GM21529 (cell line): ENCODE measurements around the gene RELL1.

Experiments
- ATAC-seq: cut with Tn5 transposase; IDR thresholded peaks from one replicate; pipeline ENCODE4 v1.9.1; 2021; ENCODE audit not compliant: unreplicated experiment

The RELL1 gene

GRCh38 chr4:37667197-37668100 lies 18.7 kb downstream of the RELL1 start:
- ATAC-seq, result peak; percentile 23

GRCh38 chr4:37666625-37667071 lies 19.5 kb downstream of the RELL1 start:
- ATAC-seq, result peak; percentile 52

DNA sequence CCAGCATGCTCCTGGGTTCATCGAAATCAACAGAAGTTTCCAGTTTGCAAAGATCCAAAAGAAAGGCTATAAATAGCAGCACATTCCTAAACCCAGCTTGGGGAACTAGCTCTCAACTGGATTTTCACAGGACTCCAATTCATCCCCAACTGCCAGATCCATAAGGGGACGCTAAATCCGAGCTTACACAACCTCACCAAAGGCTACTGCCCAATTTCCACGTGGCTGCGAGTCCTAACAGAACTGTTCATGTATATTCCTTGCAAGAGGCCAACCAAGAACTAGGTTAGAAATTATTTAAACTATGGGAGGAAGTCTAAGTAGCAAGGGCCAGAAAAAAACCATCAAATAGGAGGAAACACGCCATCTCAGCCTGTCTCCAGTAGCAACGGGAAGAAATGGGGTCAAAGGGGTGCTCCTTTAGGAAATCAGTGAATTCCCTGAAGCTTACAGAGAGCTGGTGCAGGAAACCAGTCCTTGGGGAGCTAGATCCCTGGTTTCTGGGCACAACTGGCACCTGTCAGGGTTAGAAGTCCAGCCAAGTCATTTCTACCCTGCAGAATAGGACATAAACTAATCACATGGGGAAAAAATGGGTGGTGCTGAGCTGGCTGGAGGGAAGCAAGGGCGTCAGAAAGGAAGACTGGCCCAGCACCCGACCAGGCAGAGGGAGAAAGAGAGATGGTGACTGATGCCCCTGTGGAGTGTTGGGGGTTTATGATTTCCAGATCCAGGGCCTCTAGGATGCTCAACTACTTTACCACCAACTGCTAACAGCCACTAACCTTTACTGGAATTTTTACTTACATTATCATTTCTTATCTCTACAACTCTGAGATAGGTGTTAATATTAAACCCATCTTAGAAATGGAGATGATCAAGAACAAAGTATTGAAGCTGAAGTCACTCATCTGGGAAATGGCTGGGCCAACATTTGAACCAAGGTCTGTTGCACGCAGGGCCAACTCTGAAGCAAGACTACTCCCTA lies 20.5 kb downstream of the RELL1 start:
- ATAC-seq, result no peak

- ATAC-seq, result no peak
Observed at GRCh38 chr4:37664696-37665095, 21.5 kb downstream of the RELL1 start.

DNA sequence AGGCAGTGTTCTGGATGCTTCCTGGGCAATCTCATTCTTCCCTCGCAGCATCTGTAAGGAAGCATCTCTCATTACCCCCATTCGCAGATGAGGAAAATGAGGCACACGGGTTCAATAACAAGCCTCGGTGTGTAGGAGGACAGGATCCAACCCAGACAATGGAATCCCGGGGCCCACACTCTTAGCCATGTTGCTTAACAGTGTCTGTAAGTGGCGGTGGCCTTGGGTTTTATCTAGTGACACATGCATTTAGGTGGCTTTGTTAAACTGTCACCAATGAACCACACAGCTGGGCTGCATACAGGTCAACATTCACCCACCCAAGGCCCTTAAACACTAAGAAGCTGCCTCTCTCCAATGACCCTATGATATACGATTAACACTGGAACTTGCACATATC lies 22.6 kb downstream of the RELL1 start:
- ATAC-seq, result no peak

DNA sequence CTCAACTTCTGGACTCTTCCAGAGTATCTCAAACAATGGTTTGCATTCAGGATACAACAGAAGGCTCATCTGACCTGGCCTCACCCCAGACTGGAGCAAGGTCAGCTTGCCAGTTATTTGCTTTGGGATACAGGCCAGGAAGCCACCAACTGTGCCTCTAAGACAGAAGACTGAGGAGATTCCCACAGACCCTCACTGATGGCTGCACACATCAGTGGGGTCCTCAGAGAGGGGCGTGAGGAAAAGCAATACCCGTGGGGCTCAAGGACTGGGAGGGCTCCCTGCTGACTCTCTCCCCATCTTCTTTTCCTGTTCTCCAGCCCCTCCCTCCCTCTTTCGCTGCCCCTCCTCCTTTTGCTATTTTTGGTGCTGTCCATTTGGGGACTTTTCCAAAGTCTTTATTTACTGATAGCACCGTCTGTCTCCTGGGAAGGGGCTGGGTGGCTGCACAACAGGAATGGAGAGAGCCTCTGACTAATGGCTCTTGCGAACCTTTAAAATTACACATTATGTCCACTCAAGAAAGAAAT lies 23.2 kb downstream of the RELL1 start:
- no peak for ATAC-seq

DNA sequence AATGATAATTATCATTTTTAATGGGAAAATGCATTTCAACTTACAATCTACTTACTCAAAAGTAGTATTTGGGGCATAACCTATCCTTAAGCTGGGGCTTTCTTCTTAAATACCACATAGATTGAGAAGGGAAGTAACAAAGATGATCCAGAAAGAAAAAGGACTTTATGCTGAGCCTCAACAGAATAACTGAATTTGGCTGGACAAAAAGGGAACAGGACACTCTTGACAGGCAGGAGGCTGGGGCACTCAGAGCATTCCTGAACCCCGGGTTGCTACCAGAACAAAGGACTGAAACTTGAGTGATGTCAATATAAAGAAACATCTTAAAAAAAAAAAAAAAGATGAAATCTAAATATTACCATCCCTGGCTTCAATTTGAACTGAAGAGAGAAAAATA lies 23.9 kb downstream of the RELL1 start:
- ATAC-seq, result no peak

DNA sequence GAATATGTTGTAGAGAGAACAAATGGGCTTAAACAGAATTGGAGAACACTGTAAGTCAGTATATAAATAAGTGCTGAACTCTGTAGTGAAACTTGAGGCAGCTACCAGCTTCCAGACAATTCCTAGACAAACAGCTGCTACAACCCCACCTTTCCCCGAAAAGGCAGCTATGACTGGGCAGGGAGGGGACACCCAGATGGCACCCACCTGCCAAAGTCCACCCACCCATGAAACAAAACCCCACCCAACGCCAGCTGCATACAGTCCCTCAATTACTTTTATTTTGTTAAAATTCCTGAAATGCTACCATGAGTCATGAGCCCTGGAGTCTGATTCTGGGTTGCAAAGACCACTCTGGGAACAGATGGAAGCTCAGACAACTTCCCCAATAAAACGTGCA lies 24.4 kb downstream of the RELL1 start:
- no peak for ATAC-seq

- ATAC-seq, result no peak
Observed at GRCh38 chr4:37659696-37660095, 26.5 kb downstream of the RELL1 start.

- ATAC-seq, result no peak
Observed at GRCh38 chr4:37656649-37657048, 29.5 kb downstream of the RELL1 start.

- ATAC-seq, result peak; percentile 23
Observed at GRCh38 chr4:37653601-37654000, 32.6 kb downstream of the RELL1 start.

DNA sequence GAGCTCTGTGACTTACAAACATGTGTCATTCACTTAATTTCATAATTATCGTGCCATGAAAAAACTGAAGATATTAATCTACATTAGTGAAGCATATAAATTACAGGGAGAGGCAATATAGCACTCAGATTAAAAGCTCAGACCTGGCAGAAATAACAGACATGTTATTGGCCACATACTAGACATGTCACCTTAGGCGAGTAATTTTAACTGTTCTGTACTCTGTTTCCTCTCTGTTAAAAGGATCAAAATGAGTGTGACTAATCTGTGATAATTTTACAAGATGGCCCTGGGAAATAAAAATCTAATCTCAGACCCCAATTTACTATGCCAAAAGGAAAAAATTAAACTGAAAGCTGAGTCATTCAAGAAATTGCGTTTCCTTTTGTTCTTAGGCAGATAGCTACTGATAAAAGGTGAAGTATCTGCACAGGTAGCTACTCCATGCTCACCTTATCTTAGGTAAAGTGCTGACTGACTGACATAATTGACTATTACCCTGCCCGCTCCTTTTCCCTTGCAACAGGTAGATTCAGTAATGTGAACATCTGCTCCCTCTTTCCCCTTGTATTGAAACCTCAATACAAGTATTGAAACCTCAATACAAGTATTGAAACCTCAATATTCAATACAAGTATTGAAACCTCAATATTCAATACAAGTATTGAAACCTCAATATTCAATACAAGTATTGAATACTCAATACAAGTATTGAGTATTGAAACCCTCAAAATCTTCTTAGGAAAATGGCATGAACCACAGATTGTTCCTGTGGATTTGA lies 33.2 kb downstream of the RELL1 start:
- peak; percentile 75 for ATAC-seq

GRCh38 chr4:37651781-37652377 lies 34.3 kb downstream of the RELL1 start:
- ATAC-seq, result no peak

- no peak for ATAC-seq
Observed at GRCh38 chr4:37650481-37650880, 35.7 kb downstream of the RELL1 start.

GRCh38 chr4:37649268-37649667 lies 36.9 kb downstream of the RELL1 start:
- ATAC-seq, result no peak

- no peak for ATAC-seq
Observed at GRCh38 chr4:37648084-37648817, 37.9 kb downstream of the RELL1 start.

GRCh38 chr4:37646247-37646646 lies 39.9 kb downstream of the RELL1 start:
- ATAC-seq, result no peak

GRCh38 chr4:37645736-37646135 lies 40.4 kb downstream of the RELL1 start:
- no peak for ATAC-seq

GRCh38 chr4:37644962-37645361 lies 41.2 kb downstream of the RELL1 start:
- ATAC-seq, result no peak
